ENCODE results near the gene PES1.
A peak's percentile ranks its signal among the peaks of the same experiment; 100 is the strongest.
"Not testable (repeated sequence)": the region's sequence is repeated elsewhere in the genome, so short reads cannot be mapped to it uniquely, and the experiment has no call there.

PES1 gene

DNA sequence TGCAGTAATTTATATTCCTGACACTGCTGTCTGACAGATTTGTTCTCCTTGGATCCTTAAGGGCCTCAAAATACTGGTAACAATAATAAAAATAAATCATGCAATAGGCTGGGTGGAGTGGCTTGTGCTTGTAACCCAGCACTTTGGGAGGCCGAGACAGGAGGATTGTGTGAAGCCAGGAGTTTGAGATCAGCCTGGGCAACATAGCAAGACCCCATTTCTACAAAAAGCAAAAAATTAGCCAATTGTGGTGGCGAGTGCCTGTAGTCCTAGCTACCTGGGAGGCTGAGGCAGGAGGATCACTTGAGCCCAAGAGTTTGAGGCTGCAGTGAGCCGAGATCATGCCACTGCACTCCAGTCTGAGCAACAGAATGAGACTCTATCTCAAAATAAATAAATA is 39.9 kb downstream of the PES1 start:
- DNase-seq = not testable (repeated sequence)

DNA sequence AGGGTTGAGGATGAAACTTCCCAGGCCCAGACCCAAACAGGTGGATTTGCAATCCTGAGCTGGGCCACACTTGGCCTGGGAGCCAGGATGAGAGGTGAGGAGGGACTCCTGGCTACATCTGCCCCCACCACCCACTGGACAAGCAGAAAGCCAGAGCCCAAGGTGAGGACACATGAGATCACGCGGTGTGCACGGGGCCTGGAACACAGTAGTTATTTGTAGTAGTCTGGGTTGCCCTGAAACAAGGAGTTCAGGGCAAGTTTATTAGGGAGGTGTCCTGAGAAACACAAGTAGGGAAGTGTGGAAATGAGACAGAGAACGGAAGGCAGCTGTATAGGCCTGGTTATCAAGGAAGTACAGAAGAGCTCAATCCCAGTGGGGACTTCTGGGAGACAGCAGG is 44.5 kb downstream of the PES1 start:
- DNase-seq = no peak

DNA sequence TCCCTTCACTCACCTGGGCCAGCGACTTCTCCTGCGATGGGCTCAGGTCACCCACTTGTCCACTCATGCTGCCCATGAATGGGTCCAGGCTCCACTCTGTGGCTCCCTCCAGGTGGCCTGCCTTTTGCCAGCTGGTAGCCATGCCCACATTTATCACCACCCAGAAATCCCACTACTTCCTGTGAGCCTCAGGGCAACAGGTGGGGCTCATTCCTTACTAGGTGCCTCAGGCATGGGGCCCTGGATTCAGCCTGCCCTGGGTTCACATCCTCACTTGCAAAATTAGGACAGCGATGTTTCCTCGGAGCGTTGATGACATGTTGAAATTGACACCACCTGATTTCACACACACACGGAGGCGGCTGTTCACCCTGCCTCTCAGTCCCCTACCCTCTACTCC is 45.1 kb downstream of the PES1 start, which contains the start of gene SEC14L6:
Gene SEC14L6, minus strand, starts transcription at position 126 of the 400 bp plus-strand sequence. Its CDS starts 59 bp downstream, at position 67.
- no peak for DNase-seq

DNA sequence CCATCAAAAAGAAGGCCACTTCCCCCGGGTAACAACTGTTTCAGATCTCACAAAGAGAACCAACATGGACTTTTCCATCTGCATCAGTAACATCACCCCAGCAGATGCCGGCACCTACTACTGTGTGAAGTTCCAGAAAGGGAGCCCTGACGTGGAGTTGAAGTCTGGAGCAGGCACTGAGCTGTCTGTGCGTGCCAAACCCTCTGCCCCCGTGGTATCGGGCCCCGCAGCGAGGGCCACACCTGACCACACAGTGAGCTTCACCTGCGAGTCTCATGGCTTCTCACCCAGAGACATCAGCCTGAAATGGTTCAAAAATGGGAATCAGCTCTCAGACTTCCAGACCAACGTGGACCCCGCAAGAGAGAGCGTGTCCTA is 48.9 kb downstream of the PES1 start:
- DNase-seq = no peak

DNA sequence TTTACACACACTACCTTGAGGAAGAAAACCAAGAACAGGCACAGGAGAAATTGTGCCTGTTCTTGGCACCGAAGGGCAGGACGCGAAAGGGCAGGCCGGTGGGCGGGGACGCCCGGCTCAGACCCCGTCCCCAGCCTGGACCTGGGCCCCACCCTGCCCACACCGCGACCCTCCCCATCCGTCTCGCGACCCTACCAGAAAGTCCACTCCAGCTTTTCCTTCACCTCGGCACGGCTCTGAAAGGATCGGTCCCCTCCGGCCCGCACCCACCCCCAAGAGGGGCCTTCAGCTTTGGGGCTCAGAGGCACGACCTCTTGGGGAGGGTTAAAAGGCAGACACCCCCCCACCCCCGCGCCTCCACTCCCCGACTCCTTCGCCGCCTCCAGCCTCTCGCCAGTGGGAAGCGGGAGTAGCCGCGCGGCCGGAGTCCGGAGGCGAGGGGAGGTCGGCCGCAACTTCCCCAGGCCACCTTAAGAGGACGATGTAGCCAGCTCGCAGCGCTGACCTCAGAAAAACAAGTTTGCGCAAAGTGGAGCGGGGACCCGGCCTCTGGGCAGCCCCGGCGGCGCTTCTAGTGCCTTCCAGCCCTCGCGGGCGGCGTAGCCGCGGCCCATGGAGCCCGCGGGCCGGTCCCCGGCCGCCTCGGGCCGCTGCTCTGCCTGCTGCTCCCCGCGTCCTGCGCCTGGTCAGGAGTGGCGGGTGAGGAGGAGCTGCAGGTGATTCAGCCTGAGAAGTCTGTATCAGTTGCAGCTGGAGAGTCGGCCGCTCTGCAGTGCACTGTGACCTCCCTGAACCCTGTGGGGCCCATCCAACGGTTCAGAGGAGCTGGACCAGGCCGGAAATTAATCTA is 49.5 kb downstream of the PES1 start:
- DNase-seq = peak; percentile 70

DNA sequence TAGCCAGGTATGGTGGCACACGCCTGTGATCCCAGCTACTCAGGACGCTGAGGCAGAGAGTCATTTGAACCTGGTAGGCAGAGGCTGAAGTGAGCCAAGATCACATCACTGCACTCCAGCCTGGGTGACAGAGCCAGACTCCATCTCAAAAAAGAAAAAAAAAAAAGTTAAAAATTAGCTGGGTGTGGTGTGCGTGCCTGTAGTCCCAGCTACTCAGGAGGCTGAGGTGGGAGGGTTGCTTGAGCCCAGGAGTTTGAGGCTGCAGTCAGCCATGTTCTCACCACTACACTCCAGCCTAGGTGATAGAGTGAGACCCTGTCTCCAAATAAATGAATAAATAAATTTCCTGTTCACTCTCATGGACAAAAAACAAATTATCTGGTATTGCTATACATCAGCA is 50.2 kb downstream of the PES1 start:
- not testable (repeated sequence) for DNase-seq

DNA sequence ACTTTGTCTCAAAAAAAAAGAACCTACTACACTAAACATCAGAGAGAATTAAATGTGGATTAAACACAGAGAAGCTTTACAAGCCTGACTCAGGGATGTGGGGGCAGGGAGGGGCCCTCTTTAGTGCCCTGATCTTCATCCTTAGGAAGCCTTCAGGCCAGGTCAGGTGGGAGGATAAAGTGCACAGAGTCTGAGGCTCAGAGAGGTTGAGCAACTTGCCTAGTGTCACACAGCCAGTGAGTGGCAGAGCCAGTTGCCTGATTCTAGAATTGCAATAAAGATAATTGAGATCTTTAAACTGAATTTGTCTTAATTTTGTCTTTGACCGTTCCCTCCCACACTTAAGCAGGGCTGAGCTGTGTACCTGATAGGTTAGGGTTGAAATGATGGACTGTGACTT is 52.3 kb downstream of the PES1 start:
- no peak for DNase-seq

DNA sequence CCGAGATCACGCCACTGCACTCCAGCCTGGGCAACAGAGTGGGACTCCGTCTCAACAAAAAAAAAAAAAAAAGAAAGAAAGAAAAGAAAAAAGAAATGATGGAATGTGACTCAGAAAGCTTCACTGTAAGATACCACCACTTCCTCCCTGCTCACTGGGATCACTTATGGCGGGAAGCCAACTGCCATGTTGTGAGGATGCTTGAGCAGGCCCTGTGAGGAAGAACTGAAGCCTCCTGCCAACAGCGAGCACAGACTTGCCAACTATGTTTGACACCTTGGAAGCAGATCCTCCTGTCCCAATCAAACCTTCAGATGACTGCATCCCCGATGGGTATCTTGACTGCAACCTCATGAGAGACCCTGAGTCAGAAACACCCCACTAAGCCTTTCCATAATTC is 53.4 kb downstream of the PES1 start:
- DNase-seq = no peak

DNA sequence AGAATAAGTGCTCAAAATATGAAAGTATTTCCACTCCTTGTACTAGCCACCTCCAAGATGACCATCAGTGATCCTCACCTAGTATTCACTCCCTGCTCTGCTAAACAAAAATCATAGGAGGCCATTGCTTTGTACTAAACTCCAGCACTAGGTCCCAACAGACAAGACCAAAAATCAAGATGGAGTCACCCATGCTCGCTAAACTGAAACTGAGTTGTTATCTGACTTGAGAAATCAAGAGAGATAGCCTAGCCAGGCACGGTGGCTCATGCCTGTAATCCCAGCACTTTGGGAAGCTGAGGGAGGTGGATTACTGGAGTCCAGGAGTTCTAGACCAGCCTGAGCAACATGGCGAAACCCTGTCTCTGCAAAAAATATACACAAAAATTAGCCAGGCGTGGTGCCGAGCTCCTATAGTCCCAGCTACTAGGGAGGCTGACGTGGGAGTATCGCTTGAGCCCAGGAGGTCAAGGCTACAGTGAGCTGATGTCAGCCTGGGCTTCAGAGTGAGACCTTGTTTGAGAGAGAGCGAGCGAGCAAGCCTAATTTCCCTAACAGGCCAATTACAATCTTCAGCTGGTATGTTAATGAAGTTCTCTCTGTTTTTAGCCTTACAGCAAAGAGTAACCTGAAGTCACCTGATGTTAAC is 54.5 kb downstream of the PES1 start:
- DNase-seq = no peak

DNA sequence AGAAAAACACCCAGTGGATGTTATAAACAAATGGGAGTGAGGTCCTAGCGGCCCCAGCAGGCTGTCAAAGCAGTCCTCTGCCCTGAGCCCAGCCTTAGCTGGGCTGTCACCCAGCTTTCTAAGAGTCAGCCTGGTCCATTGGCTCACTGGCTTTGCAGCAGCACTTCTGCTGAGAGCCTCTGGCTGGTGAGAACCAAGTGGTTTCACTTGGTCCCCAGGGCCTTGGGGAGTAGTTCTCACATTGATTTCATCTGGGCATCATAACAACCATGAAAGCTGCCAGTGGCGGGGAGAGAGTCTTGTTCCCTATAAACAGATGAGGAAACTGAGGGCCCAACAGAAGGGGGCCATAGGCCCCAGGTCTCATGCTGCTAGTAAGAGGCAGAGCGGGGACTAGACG is 56.5 kb downstream of the PES1 start:
- no peak for DNase-seq

DNA sequence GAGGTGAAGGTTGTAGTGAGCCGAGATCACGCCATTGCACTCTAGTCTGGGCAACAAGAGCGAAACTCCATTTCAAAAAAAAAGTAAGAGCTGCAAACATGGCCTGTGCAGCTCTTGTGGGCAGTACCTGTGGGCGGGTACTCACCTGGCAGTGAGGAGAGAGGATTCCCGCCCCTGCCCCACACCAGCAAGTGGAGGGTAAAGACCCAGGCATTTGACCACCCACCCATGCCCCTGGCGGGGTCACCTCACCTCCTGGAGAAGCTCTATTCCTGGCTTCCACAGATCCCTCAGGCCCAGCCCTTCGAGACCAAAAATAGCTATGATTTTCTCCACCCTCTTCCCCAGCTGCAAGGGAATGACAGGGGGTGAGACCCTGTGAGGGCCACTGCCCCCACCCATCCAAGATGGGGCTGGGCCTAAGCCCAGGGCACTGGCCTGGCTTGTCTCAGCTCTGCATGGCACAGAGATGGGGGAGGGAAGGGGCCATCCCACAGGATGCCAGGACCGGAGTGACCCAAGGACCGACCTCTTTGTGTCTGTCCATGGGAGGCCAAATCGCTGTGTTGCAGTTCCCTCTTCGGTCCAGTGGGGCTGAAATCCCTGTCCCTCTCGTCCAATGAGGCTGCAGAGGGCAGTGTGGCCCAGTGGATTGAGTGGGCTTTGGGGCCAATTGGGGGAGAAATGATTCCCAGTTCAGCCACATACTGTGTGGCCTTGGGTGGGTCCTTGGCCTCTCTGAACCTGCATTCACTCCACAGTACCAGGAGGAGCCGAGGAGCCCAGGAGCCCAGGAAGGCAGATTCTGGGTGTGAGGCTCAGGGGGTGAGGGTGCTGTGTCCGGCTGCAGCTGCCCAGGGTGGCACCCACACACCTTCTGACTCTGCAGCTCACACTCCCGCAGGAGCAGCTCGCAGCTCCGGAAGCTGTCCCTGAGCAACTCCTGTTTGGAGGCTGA is 59.8 kb downstream of the PES1 start:
- no peak for DNase-seq

DNA sequence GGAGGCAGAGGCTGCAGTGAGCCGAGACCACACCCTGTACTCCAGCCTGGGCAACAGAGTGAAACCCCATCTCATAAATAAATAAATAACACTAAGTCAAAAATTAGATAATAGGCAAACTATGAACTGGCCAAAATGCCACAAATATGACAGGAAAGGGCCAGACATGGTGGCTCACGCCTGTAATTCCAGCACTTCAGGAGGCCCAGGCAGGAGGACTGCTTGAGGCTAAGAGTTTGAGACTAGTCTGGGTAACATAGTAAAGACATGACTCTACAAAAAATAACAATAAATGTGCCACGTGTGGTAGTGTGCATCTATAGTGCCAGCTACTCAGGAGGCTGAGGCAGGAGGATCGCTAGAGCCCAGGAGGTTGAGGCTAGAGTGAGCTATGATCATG is 65.1 kb downstream of the PES1 start:
- no peak for DNase-seq

All from eye (tissue), 1 donor.